WTC11 (cell line): ENCODE data around the gene ADAM19.

Experiments used
- CREB1 ChIP-seq: sonication (generic); formaldehyde crosslinking; IDR thresholded peaks from 2 replicates; pipeline ENCODE4 v1.8.0; 2023; ENCODE audit warnings: mild to moderate bottlenecking, missing genetic modification reagents
- GTF2I ChIP-seq: fragments of 250-450 bp; sonication (Bioruptor Pico); conservative IDR thresholded peaks from 2 replicates; pipeline ENCODE4 v1.4.0; 2021; ENCODE audit warnings: mild to moderate bottlenecking
- HMGA2 ChIP-seq: fragments of 250-450 bp; sonication (Bioruptor Pico); IDR thresholded peaks from 2 replicates; pipeline ENCODE4 v1.4.0; 2021; ENCODE audit warnings: mild to moderate bottlenecking, moderate library complexity
- RELA ChIP-seq: sonication (generic); formaldehyde crosslinking; IDR thresholded peaks from 2 replicates; pipeline ENCODE4 v1.8.1; 2022; ENCODE audit warnings: missing genetic modification reagents, mild to moderate bottlenecking, borderline replicate concordance
- TF ChIP-seq, protein P1 (sequence below): fragments of 200-600 bp; IDR thresholded peaks from 2 replicates; pipeline ENCODE4 v1.8.0; 2022; ENCODE audit warnings: antibody characterized with exemption
- TF ChIP-seq, protein P2 (sequence below): sonication (generic); formaldehyde crosslinking; IDR thresholded peaks from 2 replicates; pipeline ENCODE4 v1.8.0; 2022; ENCODE audit warnings: mild to moderate bottlenecking, missing genetic modification reagents
- TF ChIP-seq, protein P3 (sequence below): sonication (generic); formaldehyde crosslinking; IDR thresholded peaks from 2 replicates; pipeline ENCODE4 v1.8.0; 2023; ENCODE audit warnings: missing genetic modification reagents
- TF ChIP-seq, protein P4 (sequence below): sonication (generic); formaldehyde crosslinking; IDR thresholded peaks from 2 replicates; pipeline ENCODE4 v1.8.0; 2022; ENCODE audit warnings: mild to moderate bottlenecking, missing genetic modification reagents

DNA sequence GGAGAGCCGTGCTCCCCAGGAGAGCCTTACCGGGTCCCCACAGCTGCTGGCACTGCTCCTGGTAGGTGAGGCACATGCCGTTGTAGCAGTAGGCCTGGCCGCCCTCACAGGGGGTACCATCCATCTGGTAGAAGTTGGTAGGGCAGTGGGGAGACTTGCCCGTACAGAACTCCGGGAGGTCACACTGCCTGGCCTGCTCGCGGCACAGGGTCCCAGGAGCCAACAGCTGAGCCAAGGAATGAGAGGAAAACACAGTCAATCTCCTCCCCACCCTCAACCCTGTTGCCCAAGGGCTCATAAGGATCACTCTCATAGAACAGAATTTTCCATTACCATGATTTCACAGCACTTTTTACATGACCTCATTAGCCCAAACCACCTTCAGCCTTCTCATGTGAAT lies 78.7 kb downstream of the ADAM19 start:
- TF ChIP-seq, protein P1, sequence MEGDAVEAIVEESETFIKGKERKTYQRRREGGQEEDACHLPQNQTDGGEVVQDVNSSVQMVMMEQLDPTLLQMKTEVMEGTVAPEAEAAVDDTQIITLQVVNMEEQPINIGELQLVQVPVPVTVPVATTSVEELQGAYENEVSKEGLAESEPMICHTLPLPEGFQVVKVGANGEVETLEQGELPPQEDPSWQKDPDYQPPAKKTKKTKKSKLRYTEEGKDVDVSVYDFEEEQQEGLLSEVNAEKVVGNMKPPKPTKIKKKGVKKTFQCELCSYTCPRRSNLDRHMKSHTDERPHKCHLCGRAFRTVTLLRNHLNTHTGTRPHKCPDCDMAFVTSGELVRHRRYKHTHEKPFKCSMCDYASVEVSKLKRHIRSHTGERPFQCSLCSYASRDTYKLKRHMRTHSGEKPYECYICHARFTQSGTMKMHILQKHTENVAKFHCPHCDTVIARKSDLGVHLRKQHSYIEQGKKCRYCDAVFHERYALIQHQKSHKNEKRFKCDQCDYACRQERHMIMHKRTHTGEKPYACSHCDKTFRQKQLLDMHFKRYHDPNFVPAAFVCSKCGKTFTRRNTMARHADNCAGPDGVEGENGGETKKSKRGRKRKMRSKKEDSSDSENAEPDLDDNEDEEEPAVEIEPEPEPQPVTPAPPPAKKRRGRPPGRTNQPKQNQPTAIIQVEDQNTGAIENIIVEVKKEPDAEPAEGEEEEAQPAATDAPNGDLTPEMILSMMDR: no peak
- TF ChIP-seq, protein P2, sequence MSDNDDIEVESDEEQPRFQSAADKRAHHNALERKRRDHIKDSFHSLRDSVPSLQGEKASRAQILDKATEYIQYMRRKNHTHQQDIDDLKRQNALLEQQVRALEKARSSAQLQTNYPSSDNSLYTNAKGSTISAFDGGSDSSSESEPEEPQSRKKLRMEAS: no peak
- TF ChIP-seq RELA (CRISPR knock-in tag): no peak
- TF ChIP-seq, protein P3, sequence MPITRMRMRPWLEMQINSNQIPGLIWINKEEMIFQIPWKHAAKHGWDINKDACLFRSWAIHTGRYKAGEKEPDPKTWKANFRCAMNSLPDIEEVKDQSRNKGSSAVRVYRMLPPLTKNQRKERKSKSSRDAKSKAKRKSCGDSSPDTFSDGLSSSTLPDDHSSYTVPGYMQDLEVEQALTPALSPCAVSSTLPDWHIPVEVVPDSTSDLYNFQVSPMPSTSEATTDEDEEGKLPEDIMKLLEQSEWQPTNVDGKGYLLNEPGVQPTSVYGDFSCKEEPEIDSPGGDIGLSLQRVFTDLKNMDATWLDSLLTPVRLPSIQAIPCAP (CRISPR knock-in tag): no peak
- TF ChIP-seq GTF2I (CRISPR knock-in tag): no peak
- no peak for TF ChIP-seq CREB1 (CRISPR knock-in tag)
- TF ChIP-seq, protein P4, sequence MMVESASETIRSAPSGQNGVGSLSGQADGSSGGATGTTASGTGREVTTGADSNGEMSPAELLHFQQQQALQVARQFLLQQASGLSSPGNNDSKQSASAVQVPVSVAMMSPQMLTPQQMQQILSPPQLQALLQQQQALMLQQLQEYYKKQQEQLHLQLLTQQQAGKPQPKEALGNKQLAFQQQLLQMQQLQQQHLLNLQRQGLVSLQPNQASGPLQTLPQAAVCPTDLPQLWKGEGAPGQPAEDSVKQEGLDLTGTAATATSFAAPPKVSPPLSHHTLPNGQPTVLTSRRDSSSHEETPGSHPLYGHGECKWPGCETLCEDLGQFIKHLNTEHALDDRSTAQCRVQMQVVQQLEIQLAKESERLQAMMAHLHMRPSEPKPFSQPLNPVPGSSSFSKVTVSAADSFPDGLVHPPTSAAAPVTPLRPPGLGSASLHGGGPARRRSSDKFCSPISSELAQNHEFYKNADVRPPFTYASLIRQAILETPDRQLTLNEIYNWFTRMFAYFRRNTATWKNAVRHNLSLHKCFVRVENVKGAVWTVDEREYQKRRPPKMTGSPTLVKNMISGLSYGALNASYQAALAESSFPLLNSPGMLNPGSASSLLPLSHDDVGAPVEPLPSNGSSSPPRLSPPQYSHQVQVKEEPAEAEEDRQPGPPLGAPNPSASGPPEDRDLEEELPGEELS (CRISPR knock-in tag): no peak
- TF ChIP-seq HMGA2: no peak
